Measurements from ENCODE around the gene PSORS1C2.

The PSORS1C2 gene

DNA sequence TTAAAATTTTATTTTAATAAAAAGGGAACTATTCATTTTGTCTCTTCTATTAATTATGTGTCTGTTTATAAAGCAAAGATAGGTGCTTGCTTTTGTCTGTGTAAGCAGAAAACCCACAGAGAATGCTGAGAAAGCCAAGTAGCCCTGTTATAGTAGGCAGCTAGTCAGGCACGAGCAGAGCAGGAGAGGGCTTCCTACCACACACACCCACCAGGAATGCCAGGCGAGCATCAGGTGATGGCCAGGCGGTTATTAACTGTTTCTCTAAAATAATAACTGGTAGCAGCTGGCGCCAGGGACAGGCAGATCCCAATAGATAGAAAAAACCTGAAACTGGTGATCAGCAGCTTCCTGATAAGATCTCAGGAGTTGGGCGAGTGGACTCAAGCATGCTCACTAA, 42.2 kb downstream of the PSORS1C2 start:
- Histone ChIP-seq H3K9me3 (no peaks in the 10 kb centered on the region), H3K27ac (no peak overlapping the region), H3K4me1 (ENCODE audit: control insufficient read depth in 1 of 2, insufficient read depth in 1 of 2, low read depth in 1 of 2, low read length in 1 of 2) (no peaks in the 10 kb centered on the region), H3K27me3 (no peaks in the 10 kb centered on the region), H3K36me3 (no peaks in the 10 kb centered on the region), H3K4me3 (ENCODE audit: low read depth in 1 of 2, low read length in 1 of 2) (no peak overlapping the region)
- TF ChIP-seq CTCF (IDR thresholded peaks at IDR 0.05) = no peak

GRCh38 chr6:31096215-31096614, 42.7 kb downstream of the PSORS1C2 start:
- H3K9me3 ChIP-seq = no peaks in the 10 kb centered on the region
- no peak overlapping the region for H3K27ac ChIP-seq
- H3K36me3 ChIP-seq = no peaks in the 10 kb centered on the region
- no peaks in the 10 kb centered on the region for H3K27me3 ChIP-seq
- no peak for TF ChIP-seq CTCF (IDR thresholded peaks at IDR 0.05)
- H3K4me1 ChIP-seq (ENCODE audit: control insufficient read depth in 1 of 2, insufficient read depth in 1 of 2, low read depth in 1 of 2, low read length in 1 of 2) = no peaks in the 10 kb centered on the region
- H3K4me3 ChIP-seq (ENCODE audit: low read depth in 1 of 2, low read length in 1 of 2) = no peak overlapping the region

GRCh38 chr6:31094389-31094881, 44.4 kb downstream of the PSORS1C2 start:
- no peak overlapping the region for H3K4me3 ChIP-seq (ENCODE audit: low read depth in 1 of 2, low read length in 1 of 2)
- no peak for TF ChIP-seq CTCF (IDR thresholded peaks at IDR 0.05)
- H3K36me3 ChIP-seq = no peaks in the 10 kb centered on the region
- no peaks in the 10 kb centered on the region for H3K4me1 ChIP-seq (ENCODE audit: control insufficient read depth in 1 of 2, insufficient read depth in 1 of 2, low read depth in 1 of 2, low read length in 1 of 2)
- no peak overlapping the region for H3K27ac ChIP-seq
- no peaks in the 10 kb centered on the region for H3K9me3 ChIP-seq
- H3K27me3 ChIP-seq = no peaks in the 10 kb centered on the region

GRCh38 chr6:31092769-31093505, 45.9 kb downstream of the PSORS1C2 start:
- no peak for TF ChIP-seq CTCF (IDR thresholded peaks at IDR 0.05)
- no peak overlapping the region for H3K4me3 ChIP-seq (ENCODE audit: low read depth in 1 of 2, low read length in 1 of 2)
- no peak overlapping the region for H3K27ac ChIP-seq
- no peaks in the 10 kb centered on the region for H3K4me1 ChIP-seq (ENCODE audit: control insufficient read depth in 1 of 2, insufficient read depth in 1 of 2, low read depth in 1 of 2, low read length in 1 of 2)
- no peaks in the 10 kb centered on the region for H3K9me3 ChIP-seq
- no peaks in the 10 kb centered on the region for H3K36me3 ChIP-seq
- H3K27me3 ChIP-seq = no peaks in the 10 kb centered on the region

DNA sequence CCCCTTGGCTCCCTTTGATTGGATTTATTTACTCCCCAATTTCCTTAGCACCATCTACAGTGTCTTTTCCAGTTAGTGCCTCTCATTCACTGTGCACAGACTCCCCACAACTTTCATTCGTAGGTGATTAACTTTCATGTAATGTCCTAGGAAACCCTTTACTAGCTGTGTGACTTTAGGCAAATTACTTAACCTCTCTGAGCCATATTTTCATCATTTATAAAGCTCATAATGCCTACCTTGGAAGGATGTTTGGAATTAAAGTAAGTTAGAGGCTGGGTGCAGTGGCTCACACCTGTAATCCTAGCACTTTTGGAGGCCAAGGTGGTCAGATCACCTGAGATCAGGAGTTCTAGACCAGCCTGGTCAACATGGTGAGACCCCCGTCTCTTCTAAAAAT, 46.6 kb downstream of the PSORS1C2 start:
- H3K9me3 ChIP-seq = no peaks in the 10 kb centered on the region
- no peaks in the 10 kb centered on the region for H3K36me3 ChIP-seq
- H3K4me1 ChIP-seq (ENCODE audit: control insufficient read depth in 1 of 2, insufficient read depth in 1 of 2, low read depth in 1 of 2, low read length in 1 of 2) = no peaks in the 10 kb centered on the region
- no peak overlapping the region for H3K27ac ChIP-seq
- no peak overlapping the region for H3K4me3 ChIP-seq (ENCODE audit: low read depth in 1 of 2, low read length in 1 of 2)
- H3K27me3 ChIP-seq = peaks cover 2% of the 10 kb centered on the region
- TF ChIP-seq CTCF (IDR thresholded peaks at IDR 0.05) = no peak

Measured in neutrophil (primary cell).